NCI-H1694 (cell line): ENCODE measurements around the gene KLC4.
"Not testable (repeated sequence)": the region's sequence is repeated elsewhere in the genome, so short reads cannot be mapped to it uniquely, and the experiment has no call there.

Experiments
- DNase-seq: peaks from one replicate; lab custom pipeline; 2025; lab: John Stamatoyannopoulos, UW

KLC4 gene

DNA sequence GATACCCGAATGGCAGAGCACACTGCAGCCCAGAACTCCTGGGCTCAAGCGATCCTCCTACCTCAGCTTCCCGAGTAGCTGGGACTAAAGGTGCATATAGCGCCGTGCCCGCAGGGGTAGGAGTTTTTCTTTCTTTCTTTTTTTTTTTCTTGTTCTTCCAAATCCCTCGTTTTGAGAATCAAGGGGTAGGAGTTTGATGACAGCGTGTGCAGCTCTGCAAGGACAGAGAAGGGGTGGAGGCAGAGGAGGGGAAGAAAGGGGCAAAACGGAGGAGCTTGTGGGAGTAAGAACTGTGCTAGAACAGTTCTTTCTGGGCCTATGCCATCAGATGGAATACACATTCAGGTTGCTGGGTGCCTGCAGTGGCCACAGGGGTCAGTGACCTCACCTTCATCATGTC, 22.7 kb upstream of the KLC4 start:
- DNase-seq = no peak

DNA sequence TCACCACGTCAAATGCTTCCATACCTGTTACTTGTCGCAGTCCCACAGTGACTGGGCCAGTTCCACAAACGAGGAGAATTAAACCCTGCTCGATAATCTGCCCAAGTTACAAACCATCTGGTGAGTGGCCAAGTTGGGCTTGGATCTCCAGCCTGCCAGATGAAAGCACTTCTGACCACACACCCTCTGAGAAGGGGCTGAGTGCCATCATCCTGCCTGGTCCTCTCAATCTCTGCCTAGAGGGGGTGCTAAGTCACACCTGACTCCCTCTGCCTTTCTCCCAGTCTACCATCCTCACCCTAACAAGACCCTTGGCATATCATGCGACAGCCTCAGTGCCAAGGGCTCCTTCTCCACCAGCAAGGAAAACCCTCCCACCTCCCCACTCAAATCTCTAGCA, 22.2 kb upstream of the KLC4 start:
- no peak for DNase-seq

DNA sequence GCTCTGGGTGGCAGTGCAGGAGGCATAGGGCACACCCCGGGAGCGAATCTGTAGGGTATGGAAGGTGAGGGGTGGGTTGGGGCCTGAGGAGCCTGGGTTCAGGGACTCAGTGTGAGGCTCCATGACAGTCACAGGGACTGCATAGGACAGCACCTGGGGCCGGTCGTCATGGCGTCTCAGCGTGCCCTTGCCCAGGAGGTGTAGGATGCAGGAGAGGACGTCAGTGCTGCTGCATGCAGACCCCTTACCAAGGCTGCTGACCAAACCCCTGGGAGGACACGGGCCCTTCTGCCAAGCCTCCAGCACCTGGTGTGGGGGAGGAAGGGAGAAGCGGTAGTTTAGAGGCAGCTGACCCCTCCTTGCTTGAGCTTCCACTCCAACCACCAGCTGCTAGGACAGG, 21.7 kb upstream of the KLC4 start:
- DNase-seq = no peak

DNA sequence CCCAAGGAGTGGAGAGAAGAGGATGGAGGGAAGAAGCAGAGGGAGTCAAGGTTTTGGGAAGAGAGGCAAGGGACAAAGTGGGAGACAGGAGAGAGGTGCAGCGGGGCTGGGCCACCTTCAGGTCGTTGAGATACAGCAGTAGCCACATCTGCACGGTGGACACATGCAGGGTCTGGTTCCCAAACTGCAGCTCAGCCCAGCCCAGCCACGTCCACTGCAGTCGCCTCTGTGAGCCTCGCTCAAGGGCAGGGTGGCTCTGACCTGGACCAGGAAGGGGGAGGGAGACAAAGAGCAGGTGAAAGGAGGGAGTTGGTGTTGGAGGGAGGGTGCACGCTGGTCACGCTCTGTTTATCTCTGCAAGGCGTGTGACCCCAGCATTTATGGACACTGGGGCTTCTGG, 20.7 kb upstream of the KLC4 start:
- no peak for DNase-seq

DNA sequence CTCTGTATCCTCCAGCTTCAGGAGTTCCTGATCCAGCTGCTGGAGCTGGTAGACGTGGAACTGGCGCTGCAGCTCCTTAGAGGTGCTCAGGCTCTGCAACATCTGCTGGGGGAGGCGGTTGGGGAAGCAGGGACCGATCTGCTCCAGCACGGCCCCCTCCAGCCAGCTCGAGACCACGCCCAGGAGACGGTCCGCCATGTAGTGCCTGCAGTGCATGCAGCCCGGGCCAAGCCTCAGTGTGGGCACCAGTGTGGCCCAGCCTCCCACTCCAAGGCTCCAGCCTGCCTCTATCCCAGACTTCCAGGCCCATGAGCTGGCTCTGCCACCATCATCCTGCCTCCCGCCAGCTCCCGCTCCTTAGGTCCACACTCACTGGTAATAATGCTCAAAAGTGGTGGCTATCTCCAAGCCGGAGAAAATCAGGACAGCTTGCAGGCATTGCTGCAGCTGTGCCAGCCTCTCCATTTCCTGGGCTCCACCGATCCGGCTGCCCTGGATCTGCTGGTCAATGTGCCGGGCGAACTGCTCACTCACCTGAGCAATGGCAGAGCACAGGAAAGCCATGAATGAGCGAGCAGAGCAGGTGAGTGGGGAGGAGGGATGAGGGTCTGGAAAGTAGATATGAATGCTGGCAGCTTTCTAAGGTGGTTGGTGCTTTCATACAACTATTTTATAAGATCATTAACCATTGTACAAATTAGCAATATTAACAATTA, 18.7 kb upstream of the KLC4 start:
- no peak for DNase-seq

DNA sequence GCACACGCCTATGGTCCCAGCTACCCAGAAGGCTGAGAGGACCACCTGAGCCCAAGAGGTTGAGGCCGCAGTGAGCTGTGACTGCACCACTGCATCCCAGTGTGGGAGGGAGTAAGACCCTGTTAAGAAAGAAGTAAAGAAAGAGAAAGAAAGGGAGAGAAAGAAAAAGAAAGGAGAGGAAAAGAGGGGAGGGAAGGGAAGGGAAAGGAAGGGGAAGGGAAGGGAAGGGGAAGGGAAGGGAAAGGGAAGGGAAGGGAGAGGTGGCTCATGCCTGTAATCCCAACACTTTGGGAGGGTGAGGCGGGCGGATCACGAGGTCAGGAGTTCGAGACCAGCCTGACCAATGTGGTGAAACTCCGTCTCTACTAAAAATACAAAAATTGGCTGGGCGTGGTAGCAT, 18.0 kb upstream of the KLC4 start:
- not testable (repeated sequence) for DNase-seq

DNA sequence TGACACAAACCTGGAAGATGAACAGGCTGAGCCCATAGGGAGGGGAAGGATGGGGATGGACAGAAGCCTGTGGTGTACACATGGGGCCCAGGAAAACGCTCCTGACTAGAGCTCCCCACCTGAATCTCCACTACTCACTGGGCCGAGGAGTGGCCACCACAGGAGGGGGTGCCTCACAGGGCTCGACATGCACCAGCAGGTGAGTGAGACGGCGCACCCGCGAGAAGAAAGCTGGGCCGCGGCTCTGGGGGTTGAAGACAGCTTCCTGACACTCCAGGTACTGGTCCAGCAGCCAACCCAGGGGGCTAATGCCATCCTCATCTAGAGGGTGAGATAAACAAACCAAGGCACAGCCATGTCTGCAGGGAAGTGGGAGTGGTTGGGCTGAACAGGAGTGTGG, 16.1 kb upstream of the KLC4 start:
- DNase-seq = no peak

DNA sequence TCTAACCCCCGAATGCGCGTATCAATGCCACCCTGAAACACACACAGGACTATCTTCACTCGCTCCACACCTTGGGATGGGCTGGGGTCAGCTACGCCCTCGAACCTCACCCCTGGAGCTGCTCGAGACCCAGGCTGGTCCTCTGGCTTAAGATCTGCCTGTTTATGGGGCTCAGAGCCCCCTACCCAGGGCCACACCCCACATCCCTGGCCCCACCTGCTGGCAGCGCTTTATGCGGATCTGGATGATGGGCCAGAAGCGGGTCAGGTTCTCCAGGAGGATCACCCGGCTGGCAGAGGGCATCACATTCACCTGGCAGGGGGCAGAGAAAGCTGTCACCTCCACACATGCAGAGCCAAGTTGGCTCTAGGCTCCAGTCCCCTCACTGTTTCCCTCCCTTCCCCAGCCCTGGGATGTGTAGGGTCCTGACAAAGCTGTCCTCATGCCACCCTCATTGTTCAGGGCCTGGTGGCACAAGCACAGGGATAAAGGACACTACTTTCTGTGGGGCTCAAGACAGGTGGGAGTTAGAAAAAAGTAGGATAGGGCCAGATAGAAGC, 14.0 kb upstream of the KLC4 start:
- no peak for DNase-seq

DNA sequence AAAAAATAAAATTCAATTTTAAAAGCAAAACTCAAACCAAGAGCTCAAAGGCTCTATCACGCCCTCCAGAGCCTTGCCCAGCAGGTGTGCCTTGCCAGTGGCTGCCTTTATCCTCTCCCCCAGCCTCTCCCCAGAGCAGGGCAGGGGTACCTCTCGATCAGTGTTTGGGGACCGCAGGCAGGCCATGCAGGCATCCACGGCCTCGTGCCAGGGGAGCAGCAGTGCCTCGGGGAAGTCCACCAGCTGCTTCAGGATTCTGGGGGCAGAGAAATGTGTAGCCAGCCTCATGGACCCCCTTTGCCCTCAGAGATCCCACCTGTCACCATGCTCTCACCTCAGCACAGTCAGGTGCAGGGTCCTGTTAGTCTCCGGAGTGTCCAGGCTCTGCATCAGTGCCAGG, 11.4 kb upstream of the KLC4 start:
- DNase-seq = no peak

DNA sequence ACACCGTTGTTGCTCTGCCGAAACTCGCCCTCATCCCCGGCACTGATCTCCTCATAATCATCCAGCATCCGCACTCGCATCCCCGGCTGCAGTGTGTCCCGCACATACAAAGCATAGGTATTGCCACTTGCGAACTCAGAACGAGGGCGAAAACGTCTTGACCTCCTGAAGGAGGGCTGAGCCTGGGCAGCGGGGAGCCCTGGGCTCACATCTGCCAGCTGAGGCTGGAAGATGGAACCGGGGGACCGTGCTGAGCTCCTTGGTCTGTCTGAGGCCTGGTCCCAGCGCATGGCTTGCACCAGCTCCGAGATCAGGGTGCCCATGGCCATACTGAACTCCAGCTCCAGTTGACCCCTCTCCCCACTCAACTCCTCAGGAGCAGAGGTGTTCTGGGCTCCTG, 8.4 kb upstream of the KLC4 start:
- no peak for DNase-seq

DNA sequence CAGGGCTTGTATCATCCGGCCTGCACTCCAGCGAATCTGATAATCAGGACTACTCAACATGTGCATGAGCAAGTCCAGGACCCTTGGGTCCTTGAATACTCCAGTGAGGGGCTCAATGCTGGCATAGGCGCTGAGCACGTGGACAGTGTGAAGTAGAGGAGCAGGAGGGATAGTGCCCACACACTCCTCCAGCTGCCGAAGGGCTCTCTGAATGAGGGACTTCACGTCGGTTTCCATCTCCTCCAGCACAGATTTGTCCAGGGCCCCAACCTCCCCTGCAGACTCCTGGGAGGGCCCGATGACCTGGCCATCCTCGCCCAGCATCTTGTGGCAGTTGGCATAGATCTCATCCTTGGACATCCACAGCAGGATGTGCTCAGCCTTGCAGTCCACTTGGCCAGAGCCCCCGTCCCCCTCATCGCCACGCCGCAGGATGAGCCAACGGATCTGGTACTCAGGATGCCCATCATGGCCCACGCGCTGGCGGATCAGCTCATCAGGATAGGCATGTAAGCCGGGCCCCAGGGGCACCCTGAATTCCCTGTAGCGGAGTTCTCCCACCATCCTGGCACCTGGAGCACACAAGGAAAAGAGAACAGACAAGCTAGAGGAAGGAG, 7.1 kb upstream of the KLC4 start:
- no peak for DNase-seq

DNA sequence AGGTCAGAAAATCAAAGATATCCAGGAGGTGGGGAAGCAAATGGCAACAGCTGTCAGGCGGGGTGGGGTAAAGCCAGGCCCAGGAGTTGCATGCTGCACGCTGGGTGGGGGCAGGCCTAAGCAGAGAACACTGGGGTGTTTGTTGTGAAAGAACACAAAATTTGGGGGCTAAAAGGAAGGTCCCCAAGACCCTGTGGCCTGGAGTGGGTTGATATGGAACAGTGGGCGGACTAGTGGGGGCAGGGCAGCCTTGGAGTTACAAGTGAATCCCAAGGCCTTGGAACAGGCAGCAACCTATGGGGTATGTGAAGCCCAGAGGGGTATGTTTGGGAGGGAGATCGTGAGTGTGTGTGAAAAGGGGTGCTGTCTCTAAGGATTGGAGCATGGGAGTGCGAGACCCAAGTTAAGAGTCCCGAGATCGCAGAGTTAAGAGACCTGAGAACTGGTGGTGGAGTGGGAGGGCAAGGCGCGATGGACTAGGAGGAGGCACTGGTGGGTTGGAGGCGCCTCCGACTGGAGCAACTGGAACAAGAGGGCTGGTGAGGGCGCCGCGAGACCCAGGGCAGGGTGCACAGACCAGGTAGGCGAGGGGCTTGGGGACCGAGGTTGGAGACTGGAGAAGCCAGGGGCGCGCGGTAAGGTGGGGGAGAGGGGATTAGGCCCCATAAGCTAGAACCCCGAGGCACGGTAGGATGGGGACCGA, 6.4 kb upstream of the KLC4 start:
- no peak for DNase-seq

DNA sequence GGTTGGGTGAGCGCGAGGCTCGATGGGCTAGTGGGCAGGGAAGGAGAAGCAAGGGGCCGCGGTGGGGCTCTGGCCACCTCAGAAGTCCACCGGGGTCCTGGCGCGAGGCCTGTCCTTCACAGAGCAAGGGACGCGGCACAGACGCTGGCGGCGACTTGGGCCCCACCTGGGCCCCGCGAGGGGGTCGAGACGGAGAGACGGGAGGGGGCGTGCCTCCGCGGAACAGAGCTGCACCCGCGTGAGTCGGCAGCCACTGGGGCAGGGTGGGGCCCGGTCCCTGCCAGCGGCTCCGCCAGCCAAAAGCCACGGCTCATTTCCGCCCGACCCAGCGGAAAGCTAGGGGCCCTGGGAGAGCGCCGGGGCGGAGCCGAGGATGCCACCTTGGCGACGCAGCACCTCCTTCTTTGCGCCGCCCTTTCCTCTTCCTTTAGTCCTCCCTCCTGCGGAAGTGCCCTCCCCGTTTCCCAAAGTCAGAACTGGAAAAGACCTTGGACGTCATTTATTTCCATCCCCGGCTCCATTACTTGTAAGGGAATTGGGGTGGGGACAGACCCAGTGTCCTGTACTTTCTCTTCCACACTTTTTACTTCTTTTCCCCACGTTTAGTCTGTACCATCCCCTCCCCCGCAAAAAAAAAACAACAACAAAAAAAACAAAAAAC, 5.8 kb upstream of the KLC4 start, which contains the start of gene CUL7:
TSS of gene CUL7 (minus strand) at position 307 of the 661 bp plus-strand sequence. CDS start 1,063 bp downstream, outside the sequence.
- DNase-seq = peak; percentile 83

DNA sequence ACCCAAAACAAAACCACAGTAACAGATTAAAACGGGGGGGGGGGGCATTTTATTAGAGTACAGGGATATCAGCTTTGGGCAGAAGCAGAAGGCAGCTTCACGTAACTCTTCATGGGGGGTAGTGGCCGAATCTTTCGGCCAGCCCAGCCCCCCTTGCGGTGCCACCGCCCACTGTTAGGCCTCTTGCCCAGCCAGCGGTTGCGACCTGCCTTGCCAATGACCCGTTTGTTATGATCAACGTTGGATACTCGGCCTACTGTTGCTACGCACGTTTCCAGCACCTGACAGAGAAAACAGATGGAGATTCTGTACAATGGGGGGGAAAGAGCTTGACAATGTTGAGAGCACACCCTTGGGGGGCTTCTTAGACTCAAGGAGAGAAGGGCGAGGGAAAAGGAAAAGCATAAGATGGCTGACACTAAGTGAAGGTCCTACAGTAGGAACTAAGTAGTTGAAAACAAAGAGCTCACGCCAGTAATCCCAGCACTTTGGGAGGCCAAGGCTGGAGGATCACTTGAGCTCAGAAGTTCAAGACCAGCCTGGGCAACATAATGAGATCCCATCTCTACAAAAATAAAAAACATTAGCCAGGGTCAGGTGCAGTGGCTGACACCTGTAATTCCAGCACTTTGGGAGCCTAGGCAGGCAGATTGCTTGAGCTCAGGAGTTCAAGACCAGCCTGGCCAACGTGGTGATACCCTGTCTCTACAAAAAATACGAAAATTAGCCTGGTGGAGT, 5.1 kb upstream of the KLC4 start:
- no peak for DNase-seq

DNA sequence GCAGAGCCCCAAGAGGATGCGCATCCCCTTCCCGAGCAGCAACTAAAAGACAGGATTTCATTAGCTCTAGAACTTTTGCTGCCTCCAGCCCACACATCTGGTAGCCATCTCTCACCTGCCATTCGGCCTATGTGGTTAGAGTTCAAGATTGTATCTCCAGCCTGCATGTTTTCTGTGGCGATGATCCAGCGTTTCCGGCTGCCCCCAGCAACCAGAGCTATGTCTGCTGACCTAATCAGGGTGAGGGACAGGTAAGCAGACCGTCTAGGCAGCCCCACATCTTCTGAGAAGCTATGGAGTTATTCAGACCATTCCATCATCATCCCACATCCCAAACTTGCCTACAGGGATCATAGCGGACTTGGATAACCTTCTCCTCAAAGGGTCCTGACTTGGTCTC, 3.5 kb upstream of the KLC4 start:
- no peak for DNase-seq

DNA sequence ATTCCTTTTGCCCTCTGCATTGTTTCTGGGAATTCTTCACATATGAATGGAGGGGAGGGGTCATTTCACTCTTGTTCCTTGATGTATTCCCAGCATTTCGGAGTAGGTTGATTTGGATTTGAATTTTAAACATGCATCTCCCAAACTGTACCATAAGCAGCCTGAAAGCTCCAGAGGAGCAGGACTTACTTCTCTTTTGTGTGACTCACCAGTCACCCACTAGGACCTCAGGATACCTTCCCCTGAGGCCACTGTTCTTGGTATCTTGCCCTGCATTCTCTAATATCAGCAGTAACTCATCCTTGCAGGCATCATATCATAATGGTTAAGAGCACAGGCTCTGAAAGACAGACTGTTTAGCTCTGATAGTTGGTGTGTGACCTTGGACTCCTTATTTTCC, 900 bp upstream of the KLC4 start:
- no peak for DNase-seq

DNA sequence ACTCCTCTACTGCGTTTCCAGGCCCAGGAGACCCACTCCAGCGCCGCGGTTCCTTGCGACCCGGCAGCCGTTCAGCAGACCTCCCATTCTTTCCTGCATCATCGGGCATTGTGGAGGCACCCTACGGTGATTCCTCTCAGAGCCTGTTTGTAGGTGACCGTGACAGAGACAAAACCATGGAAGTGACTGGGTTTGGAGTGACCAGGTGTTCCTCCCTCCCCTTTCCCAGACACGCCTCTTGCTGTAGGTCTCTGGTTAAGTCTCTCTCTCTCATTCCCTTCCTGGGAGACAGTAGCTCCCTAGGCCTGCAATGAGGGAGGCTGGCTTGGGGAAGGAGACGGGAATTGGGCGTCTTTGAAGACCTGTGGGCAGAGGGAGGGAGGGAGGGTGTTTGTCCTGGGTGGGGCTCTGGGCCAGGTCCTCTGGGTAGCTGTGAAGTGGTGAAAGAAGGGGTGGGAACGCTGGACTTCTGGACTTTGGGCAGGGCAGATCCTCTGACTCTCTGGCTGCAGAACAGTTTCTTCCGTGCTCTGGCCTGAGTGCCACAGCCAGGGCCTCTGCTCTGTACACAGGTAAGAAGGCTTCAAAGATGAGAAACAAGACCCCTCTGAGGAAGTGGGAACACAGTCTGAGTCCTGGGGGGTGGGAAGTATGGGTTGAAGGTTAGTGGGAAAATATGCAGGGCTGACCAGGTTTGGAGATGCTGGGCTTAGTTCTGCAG, 763 bp downstream of the KLC4 start:
- no peak for DNase-seq

DNA sequence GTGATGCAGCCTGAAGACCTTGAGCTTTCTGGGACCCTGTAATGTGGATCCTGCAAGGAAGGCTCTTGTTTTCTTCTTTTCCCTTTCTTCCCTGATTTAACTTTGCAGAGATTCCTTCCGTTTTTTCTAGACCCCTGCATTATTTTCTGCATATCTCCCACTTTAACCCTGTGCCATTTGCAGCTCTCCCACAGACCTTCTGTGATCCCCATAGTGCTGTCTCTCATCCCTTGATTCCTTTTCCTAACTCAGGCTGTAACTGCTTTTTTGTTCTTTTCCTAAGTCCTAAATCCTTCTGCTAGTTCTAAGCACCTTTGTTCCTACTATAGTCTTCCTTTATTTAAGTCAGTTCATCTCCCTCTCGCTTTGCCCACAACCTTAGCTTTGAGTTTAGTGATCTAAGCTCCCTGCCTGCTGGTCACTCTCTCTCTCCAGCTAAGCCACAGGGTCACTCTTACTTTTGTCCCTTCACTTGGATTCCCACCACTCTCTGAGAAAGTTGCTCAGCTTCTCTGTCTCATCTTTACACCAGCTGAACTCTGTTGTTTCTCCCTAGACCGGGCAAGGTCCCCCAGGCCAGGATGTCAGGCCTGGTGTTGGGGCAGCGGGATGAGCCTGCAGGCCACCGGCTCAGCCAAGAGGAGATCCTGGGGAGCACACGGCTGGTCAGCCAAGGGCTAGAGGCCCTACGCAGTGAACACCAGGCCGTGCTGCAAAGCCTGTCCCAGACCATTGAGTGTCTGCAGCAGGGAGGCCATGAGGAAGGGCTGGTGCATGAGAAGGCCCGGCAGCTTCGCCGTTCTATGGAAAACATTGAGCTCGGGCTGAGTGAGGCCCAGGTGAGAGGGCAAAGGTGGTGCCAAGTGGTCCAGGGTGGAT, 1.6 kb downstream of the KLC4 start:
- no peak for DNase-seq

DNA sequence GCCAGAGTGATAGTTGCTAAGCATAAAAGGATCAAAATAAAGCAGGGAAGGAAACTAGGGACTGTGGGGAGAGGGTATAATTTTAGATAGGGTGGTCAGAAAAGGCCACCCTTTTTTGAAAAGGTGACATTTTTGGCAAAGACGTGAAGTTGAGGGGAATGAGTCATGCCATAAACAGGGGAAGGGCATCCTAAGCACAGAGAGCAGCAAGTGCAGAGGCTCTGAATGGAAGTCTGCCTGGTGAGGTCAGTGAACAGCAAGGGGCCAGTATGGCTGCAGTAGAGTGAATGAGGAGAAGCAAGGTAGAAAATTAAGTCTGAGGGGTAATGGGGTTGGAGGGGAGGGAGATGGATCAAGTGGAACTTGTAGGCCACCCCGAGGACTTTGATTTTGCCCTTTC, 2.4 kb downstream of the KLC4 start:
- DNase-seq = no peak

DNA sequence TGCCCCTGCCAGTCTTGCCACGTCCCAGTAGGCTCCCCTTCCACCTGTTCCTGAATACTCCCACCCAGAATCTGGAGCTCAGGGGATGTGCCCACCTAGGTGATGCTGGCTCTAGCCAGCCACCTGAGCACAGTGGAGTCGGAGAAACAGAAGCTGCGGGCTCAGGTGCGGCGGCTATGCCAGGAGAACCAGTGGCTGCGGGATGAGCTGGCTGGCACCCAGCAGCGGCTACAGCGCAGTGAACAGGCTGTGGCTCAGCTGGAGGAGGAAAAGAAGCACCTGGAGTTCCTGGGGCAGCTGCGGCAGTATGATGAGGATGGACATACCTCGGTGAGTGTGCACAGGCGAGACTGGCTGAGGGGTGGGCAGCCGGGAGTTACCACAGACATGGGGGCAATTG, 3.4 kb downstream of the KLC4 start:
- no peak for DNase-seq
